Measurements from ENCODE around the gene GABRG3. TPM values are rescaled to one million over a fixed set of nuclear protein-coding genes. Genes with fewer than 3 reads are reported as not detected.
A peak's percentile ranks its signal among the peaks of the same experiment; 100 is the strongest.

The GABRG3 gene
- total RNA-seq, 1 donor from 2014 or later, result 2.6 TPM

DNA sequence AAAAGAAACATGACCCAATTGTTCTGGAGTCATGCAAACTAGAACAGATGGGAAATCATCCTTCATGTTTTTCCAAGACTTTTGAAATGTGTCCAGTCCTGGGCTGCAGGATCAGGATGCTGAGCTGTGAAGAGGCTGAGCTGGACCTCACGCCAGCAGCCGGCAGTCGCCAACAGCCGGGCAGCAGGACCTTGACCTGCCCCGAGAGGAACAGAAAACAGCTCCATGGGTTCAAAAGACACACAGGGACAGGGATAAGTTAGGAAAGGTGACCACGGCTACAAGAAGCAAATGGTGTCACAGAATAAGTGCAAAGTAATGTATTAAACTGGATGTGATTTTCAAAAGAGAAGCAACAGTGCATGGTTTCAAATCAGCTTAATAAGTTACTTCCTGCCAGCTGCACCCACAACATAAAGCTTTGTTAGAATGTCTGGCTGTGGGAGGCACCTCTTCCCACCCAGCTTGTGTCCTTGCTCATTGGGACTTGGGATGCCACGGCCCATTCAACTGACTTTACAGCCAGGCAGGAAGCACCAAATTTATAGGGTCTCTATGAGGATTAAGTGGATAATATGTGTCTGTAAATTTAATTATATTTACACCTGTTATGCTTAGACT, 266.4 kb downstream of the GABRG3 start:
- DNase-seq (ENCODE audit: extremely low spot score, unreplicated experiment), result no peak
- H3K9me3 Mint-ChIP-seq, result no peaks in the 10 kb centered on the region
- no peak overlapping the region for H3K27ac Mint-ChIP-seq
- no peaks in the 10 kb centered on the region for H3K36me3 Mint-ChIP-seq
- peaks cover 3% of the 10 kb centered on the region for H3K27me3 Mint-ChIP-seq
- TF ChIP-seq, protein P1, sequence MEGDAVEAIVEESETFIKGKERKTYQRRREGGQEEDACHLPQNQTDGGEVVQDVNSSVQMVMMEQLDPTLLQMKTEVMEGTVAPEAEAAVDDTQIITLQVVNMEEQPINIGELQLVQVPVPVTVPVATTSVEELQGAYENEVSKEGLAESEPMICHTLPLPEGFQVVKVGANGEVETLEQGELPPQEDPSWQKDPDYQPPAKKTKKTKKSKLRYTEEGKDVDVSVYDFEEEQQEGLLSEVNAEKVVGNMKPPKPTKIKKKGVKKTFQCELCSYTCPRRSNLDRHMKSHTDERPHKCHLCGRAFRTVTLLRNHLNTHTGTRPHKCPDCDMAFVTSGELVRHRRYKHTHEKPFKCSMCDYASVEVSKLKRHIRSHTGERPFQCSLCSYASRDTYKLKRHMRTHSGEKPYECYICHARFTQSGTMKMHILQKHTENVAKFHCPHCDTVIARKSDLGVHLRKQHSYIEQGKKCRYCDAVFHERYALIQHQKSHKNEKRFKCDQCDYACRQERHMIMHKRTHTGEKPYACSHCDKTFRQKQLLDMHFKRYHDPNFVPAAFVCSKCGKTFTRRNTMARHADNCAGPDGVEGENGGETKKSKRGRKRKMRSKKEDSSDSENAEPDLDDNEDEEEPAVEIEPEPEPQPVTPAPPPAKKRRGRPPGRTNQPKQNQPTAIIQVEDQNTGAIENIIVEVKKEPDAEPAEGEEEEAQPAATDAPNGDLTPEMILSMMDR (conservative IDR thresholded peaks at IDR 0.05), result no peak
- H3K4me3 Mint-ChIP-seq, result no peak overlapping the region
- peaks cover 10% of the 10 kb centered on the region for H3K4me1 Mint-ChIP-seq (ENCODE audit: unreplicated experiment)

DNA sequence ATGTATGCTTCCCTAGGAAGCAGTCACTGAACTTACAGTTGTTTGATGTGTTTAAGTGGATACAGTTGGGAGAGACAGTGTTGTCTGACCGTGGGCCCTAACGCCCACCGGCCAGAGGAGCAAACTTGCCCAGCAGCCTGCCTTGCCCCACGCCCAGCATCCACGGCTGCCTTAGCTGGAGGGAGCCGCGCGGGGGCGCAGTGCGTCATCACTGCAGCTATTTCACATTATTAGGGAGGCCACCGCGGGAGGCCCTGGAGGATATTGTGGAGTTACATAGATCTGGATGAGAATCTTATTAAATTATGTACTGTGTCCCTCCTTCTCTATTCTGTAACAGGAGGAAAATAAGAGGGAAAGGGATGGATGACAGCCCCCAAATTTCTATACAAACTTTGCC, 267.2 kb downstream of the GABRG3 start:
- peaks cover 3% of the 10 kb centered on the region for H3K27me3 Mint-ChIP-seq
- no peaks in the 10 kb centered on the region for H3K9me3 Mint-ChIP-seq
- no peak for DNase-seq (ENCODE audit: extremely low spot score, unreplicated experiment)
- H3K4me3 Mint-ChIP-seq, result no peak overlapping the region
- H3K27ac Mint-ChIP-seq, result no peak overlapping the region
- no peaks in the 10 kb centered on the region for H3K36me3 Mint-ChIP-seq
- H3K4me1 Mint-ChIP-seq (ENCODE audit: unreplicated experiment), result peaks cover 10% of the 10 kb centered on the region
- TF ChIP-seq, protein P1 (conservative IDR thresholded peaks at IDR 0.05), result peak; percentile 27

DNA sequence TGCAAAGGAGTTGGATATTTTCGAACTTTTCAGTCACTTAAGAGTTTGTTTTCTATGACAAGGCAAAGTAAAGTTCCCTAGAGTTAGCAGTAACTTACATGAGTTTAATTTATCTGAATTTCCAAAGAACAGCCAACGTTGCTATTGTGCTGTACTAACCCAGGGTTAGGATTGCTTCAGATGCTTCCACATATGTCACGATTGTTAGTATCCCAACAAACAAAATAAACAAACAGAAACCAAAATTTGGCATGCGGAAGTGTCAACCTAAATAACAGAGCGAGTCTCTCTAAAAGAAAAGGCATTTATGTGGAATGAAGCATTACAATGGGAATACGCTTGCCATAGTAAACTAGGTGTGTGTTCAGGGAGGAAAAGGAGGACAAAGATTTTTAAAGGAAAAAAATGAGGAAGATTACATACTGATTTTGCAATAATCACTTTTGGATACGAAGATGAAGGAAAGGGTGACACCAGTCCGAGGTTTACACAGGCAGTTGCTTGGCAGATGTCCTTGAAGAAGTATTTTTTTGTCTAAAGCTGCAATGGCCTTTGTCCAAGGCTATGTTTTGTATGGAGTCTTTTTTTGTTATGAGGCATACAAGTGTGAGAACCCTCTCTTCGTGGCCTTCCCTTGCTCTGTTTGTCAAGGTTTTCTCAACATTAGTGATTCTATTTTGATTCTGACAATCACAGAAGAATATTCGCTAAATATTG, 267.9 kb downstream of the GABRG3 start:
- H3K9me3 Mint-ChIP-seq, result no peaks in the 10 kb centered on the region
- H3K4me3 Mint-ChIP-seq, result no peak overlapping the region
- no peaks in the 10 kb centered on the region for H3K36me3 Mint-ChIP-seq
- TF ChIP-seq, protein P1 (conservative IDR thresholded peaks at IDR 0.05), result no peak
- peaks cover 3% of the 10 kb centered on the region for H3K27me3 Mint-ChIP-seq
- DNase-seq (ENCODE audit: extremely low spot score, unreplicated experiment), result no peak
- no peak overlapping the region for H3K27ac Mint-ChIP-seq
- peaks cover 10% of the 10 kb centered on the region for H3K4me1 Mint-ChIP-seq (ENCODE audit: unreplicated experiment)

DNA sequence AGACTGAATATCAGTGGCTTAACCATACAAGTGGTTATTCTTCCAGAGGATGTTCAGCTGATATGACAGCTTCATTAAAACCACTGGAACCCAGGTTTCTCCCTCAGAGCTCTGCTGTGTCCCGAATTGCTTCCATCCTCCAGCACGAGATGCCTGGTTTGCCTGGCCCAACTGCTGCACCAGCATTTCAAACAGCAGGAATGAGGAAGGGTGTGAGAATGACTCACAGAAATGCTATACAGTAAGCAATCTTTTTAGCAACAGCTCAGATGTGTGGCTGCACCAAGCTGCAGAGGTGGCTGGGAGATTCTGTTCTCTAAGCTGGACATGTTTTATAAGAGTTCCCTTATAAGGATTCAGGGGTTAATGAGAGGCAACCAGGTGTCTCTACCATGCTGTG, 271.0 kb downstream of the GABRG3 start:
- Mint-ChIP-seq H3K27ac (peak overlapping the region; percentile 76), H3K9me3 (no peaks in the 10 kb centered on the region), H3K36me3 (no peaks in the 10 kb centered on the region), H3K4me1 (ENCODE audit: unreplicated experiment) (no peaks in the 10 kb centered on the region), H3K4me3 (no peak overlapping the region), H3K27me3 (peaks cover under 1% of the 10 kb centered on the region)
- TF ChIP-seq, protein P1 (conservative IDR thresholded peaks at IDR 0.05), result no peak
- DNase-seq (ENCODE audit: extremely low spot score, unreplicated experiment), result no peak

DNA sequence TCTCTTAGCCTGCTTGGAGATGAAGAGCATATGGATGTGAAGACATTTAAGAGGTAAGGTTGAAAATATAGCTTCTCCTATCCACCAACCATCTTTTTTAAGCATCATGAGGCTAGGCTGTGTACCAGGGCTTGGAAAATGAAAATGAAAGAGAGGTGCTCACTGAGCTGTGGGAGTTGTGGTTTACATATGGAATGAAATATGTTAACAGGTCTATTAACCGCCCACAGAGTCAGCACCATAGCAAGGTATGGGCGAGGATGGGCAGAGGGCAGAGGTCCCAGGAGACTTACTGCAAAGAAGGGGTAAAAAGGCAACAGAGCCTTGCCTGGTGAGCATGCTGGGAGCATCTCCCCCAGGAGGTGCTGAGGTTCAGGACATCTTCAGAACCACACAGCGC, 273.1 kb downstream of the GABRG3 start:
- Mint-ChIP-seq H3K36me3 (no peaks in the 10 kb centered on the region), H3K27me3 (no peaks in the 10 kb centered on the region), H3K9me3 (no peaks in the 10 kb centered on the region), H3K27ac (no peak overlapping the region), H3K4me3 (no peak overlapping the region), H3K4me1 (ENCODE audit: unreplicated experiment) (no peaks in the 10 kb centered on the region)
- TF ChIP-seq, protein P1 (conservative IDR thresholded peaks at IDR 0.05), result no peak
- no peak for DNase-seq (ENCODE audit: extremely low spot score, unreplicated experiment)

Data from type B pancreatic cell (in vitro differentiated cells).